Right lobe of liver (tissue), 4 donors: ENCODE results near the gene PARP14.

Experiments
- POLR2A ChIP-seq: fragments of 450-650 bp; IDR thresholded peaks from one replicate; pipeline ENCODE4 v1.6.1; 2017; ENCODE audit warnings: antibody characterized with exemption, mild to moderate bottlenecking
- TF ChIP-seq, protein P1 (sequence below), 4 donors: fragments of 200-600 bp in 3 of 4; fragments of 450-650 bp in 1 of 4; IDR thresholded peaks; one replicate each; pipeline versions ENCODE4 v1.5.1 to v1.8.0; 2016 to 2022; ENCODE audit warnings: antibody characterized with exemption in 4 of 4, mild to moderate bottlenecking in 2 of 4
- donor health status: DM: no; HTN: no; CAD: no.
- donor health status: DM: no; HTN: no; CAD: no.
- donor health status: DM: no; HTN: yes; CAD: no.

GRCh38 chr3:122681284-122681973, 790 bp downstream of the PARP14 start:
- TF ChIP-seq, protein P1, sequence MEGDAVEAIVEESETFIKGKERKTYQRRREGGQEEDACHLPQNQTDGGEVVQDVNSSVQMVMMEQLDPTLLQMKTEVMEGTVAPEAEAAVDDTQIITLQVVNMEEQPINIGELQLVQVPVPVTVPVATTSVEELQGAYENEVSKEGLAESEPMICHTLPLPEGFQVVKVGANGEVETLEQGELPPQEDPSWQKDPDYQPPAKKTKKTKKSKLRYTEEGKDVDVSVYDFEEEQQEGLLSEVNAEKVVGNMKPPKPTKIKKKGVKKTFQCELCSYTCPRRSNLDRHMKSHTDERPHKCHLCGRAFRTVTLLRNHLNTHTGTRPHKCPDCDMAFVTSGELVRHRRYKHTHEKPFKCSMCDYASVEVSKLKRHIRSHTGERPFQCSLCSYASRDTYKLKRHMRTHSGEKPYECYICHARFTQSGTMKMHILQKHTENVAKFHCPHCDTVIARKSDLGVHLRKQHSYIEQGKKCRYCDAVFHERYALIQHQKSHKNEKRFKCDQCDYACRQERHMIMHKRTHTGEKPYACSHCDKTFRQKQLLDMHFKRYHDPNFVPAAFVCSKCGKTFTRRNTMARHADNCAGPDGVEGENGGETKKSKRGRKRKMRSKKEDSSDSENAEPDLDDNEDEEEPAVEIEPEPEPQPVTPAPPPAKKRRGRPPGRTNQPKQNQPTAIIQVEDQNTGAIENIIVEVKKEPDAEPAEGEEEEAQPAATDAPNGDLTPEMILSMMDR (IDR thresholded peaks at IDR 0.05): no peak
- no peak for TF ChIP-seq POLR2A
